GM23248 (cell line): Measurements from ENCODE around the gene ALDH5A1. TPM values are rescaled to one million over a fixed set of nuclear protein-coding genes. Genes with fewer than 3 reads are reported as not detected.

Experiments used
- DNase-seq: peaks from one replicate; pipeline ENCODE4 v3.0.0-alpha.2; 2015
- H2AFZ ChIP-seq: fragments of 200-600 bp; sonication (generic); 2 replicates; pipeline ENCODE4 v1.6.1; 2016; ENCODE audit warnings: antibody characterized with exemption
- H3F3A ChIP-seq: fragments of 200-600 bp; sonication (generic); 2 replicates; pipeline ENCODE4 v1.6.1; 2016; ENCODE audit warnings: mild to moderate bottlenecking, antibody characterized with exemption, mixed run types; ENCODE audit not compliant: insufficient read depth
- H3K27ac ChIP-seq: fragments of 200-600 bp; sonication (generic); 2 replicates; pipeline ENCODE4 v1.5.1; 2016; ENCODE audit warnings: mild to moderate bottlenecking
- H3K27me3 ChIP-seq: fragments of 200-600 bp; sonication (generic); replicated peaks from 2 replicates; pipeline ENCODE4 v1.6.1; 2016; ENCODE audit warnings: mild to moderate bottlenecking; ENCODE audit not compliant: insufficient read depth
- H3K36me3 ChIP-seq: fragments of 200-600 bp; sonication (generic); 2 replicates; pipeline ENCODE4 v1.6.1; 2016; ENCODE audit warnings: low read depth, mild to moderate bottlenecking
- H3K4me1 ChIP-seq: fragments of 200-600 bp; sonication (generic); 2 replicates; pipeline ENCODE4 v1.6.1; 2016; ENCODE audit warnings: mild to moderate bottlenecking; ENCODE audit not compliant: insufficient read depth
- H3K4me2 ChIP-seq: fragments of 200-600 bp; sonication (generic); one replicate; pipeline ENCODE4 v1.6.1; 2016; ENCODE audit warnings: mild to moderate bottlenecking; ENCODE audit not compliant: unreplicated experiment
- H3K4me3 ChIP-seq: fragments of 200-600 bp; sonication (generic); 2 replicates; pipeline ENCODE4 v1.5.1; 2016; ENCODE audit warnings: mild to moderate bottlenecking
- H3K79me2 ChIP-seq: fragments of 200-600 bp; sonication (generic); 2 replicates; pipeline ENCODE4 v1.6.1; 2016; ENCODE audit warnings: mild to moderate bottlenecking; ENCODE audit not compliant: insufficient read depth
- H3K9ac ChIP-seq: fragments of 200-600 bp; sonication (generic); 2 replicates; pipeline ENCODE4 v1.6.1; 2016; ENCODE audit warnings: mild to moderate bottlenecking
- H3K9me2 ChIP-seq: fragments of 200-600 bp; sonication (generic); 2 replicates; pipeline ENCODE4 v1.6.1; 2016; ENCODE audit warnings: mixed run types, mild to moderate bottlenecking, moderate library complexity; ENCODE audit not compliant: insufficient read depth
- H3K9me3 ChIP-seq: fragments of 200-600 bp; sonication (generic); one replicate; pipeline ENCODE4 v1.6.1; 2017; ENCODE audit warnings: low read depth
- H4K20me1 ChIP-seq: fragments of 200-600 bp; sonication (generic); 2 replicates; pipeline ENCODE4 v1.6.0; 2016; ENCODE audit not compliant: insufficient read depth
- EZH2 ChIP-seq: fragments of 200-600 bp; sonication (generic); IDR thresholded peaks from 2 replicates; pipeline ENCODE4 v1.6.1; 2018; ENCODE audit warnings: antibody characterized with exemption, mild to moderate bottlenecking; ENCODE audit not compliant: insufficient read depth, poor library complexity, severe bottlenecking
- EZH2phosphoT487 ChIP-seq: fragments of 200-600 bp; sonication (generic); IDR thresholded peaks from 2 replicates; pipeline ENCODE4 v1.6.1; 2018; ENCODE audit warnings: antibody characterized with exemption, moderate library complexity, mild to moderate bottlenecking, low read depth; ENCODE audit not compliant: insufficient read depth
- WGBS, 2 experiments: methylation state at CpG; one replicate each; pipeline ENCODE4 v1.1.6; 2015 to 2017; ENCODE audit warnings: low lambda C conversion rate in 2 of 2, low coverage in 1 of 2; ENCODE audit errors: missing lambda C conversion rate in 2 of 2; 5-methylcytosine and 5-hydroxymethylcytosine counted together
- in situ Hi-C: fragments of 300-500 bp; cut with MboI; formaldehyde crosslinking; loops from 2 replicates; pipeline ENCODE4 v1.15.0; 2020
- polyA plus RNA-seq: library from polyadenylated mRNA; unstranded; fragments of >200 nt; fragmentation: Nextera tagmentation; extraction: Ambion mirVana; gene quantifications from 2 replicates; pipeline ENCODE4 v1.2.1, GENCODE V29; 2016
- total RNA-seq: library from RNA; depleted of rRNA; stranded (reverse); fragments of >200 nt; shearing (Covaris generic); gene quantifications from 2 replicates; pipeline ENCODE4 v1.2.3, GENCODE V29; 2014

Gene ALDH5A1
- total and polyA plus RNA-seq, 2 experiments from 2014 or later: 0.86 to 1.1 TPM

- DNase-seq: no peak
Measured at GRCh38 chr6:24455061-24455460, 39.7 kb upstream of the ALDH5A1 start.

GRCh38 chr6:24458134-24458533 lies 36.6 kb upstream of the ALDH5A1 start:
- Histone ChIP-seq H3K9ac (no peak overlapping the region), H3K4me3 (no peak overlapping the region), H4K20me1 (no peaks in the 10 kb centered on the region), H3K4me2 (no peak overlapping the region), H3K9me2 (no peaks in the 10 kb centered on the region), H3K27ac (no peak overlapping the region), H3K9me3 (no peaks in the 10 kb centered on the region), H3K4me1 (no peaks in the 10 kb centered on the region), H3K79me2 (no peaks in the 10 kb centered on the region), H2AFZ (no peak overlapping the region), H3K36me3 (no peaks in the 10 kb centered on the region), H3K27me3 (no peaks in the 10 kb centered on the region), H3F3A (no peaks in the 10 kb centered on the region)
- DNase-seq: peak; percentile 9
- in situ Hi-C loops: no loop called here
- TF ChIP-seq EZH2: no peak
- TF ChIP-seq EZH2phosphoT487: no peak
- 35 to 37% methylated on average over 4 of the region's 4 CpGs for WGBS, 2 experiments

More at GRCh38 chr6:24455061-24455460, 39.7 kb upstream of the ALDH5A1 start:
- no peaks in the 10 kb centered on the region for H3K27me3 ChIP-seq
- H4K20me1 ChIP-seq: no peaks in the 10 kb centered on the region
- no peaks in the 10 kb centered on the region for H3K9me2 ChIP-seq
- H3K27ac ChIP-seq: no peak overlapping the region
- no peaks in the 10 kb centered on the region for H3K79me2 ChIP-seq
- WGBS, 2 experiments: 65 to 78% methylated on average over 4 of the region's 4 CpGs
- H3K4me3 ChIP-seq: no peak overlapping the region
- no peaks in the 10 kb centered on the region for H3K9me3 ChIP-seq
- no peaks in the 10 kb centered on the region for H3F3A ChIP-seq
- no peaks in the 10 kb centered on the region for H3K36me3 ChIP-seq
- in situ Hi-C loops: no loop called here
- H3K4me2 ChIP-seq: no peak overlapping the region
- no peaks in the 10 kb centered on the region for H3K4me1 ChIP-seq
- H3K9ac ChIP-seq: no peak overlapping the region
- no peak overlapping the region for H2AFZ ChIP-seq
- TF ChIP-seq EZH2phosphoT487 (no peak), EZH2 (no peak)

- Histone ChIP-seq H3K79me2 (no peaks in the 10 kb centered on the region), H2AFZ (no peak overlapping the region), H3F3A (no peaks in the 10 kb centered on the region), H3K27ac (no peak overlapping the region), H3K4me3 (no peak overlapping the region), H3K4me2 (no peak overlapping the region), H3K36me3 (no peaks in the 10 kb centered on the region), H3K9me3 (no peaks in the 10 kb centered on the region), H3K9me2 (no peaks in the 10 kb centered on the region), H3K9ac (no peak overlapping the region), H4K20me1 (no peaks in the 10 kb centered on the region), H3K27me3 (no peaks in the 10 kb centered on the region), H3K4me1 (no peaks in the 10 kb centered on the region)
- WGBS, 2 experiments: 70 to 75% methylated on average over 2 of the region's 2 CpGs
- TF ChIP-seq EZH2 (no peak), EZH2phosphoT487 (no peak)
- DNase-seq: no peak
- in situ Hi-C loops: no loop called here
Measured at GRCh38 chr6:24458941-24459340, 35.8 kb upstream of the ALDH5A1 start.

GRCh38 chr6:24460966-24461365 lies 33.8 kb upstream of the ALDH5A1 start:
- in situ Hi-C loops: no loop called here
- Histone ChIP-seq H3K4me1 (no peaks in the 10 kb centered on the region), H3K9ac (no peak overlapping the region), H3K36me3 (no peaks in the 10 kb centered on the region), H3K79me2 (no peaks in the 10 kb centered on the region), H3K27me3 (no peaks in the 10 kb centered on the region), H2AFZ (no peak overlapping the region), H4K20me1 (no peaks in the 10 kb centered on the region), H3F3A (no peaks in the 10 kb centered on the region), H3K9me3 (no peaks in the 10 kb centered on the region), H3K27ac (no peak overlapping the region), H3K4me2 (no peak overlapping the region), H3K9me2 (no peaks in the 10 kb centered on the region), H3K4me3 (no peak overlapping the region)
- WGBS, 2 experiments: 63 to 64% methylated on average over 4 of the region's 4 CpGs
- peak; percentile 32 for DNase-seq
- TF ChIP-seq EZH2phosphoT487 (no peak), EZH2 (no peak)
